ENCODE data around the gene FGFR2.
A peak's percentile ranks its signal among the peaks of the same experiment; 100 is the strongest.
"Not testable (repeated sequence)": the region's sequence is repeated elsewhere in the genome, so short reads cannot be mapped to it uniquely, and the experiment has no call there.

Gene FGFR2

GRCh38 chr10:121583857-121584256 is 14.4 kb downstream of the FGFR2 start:
- DNase-seq = no peak

DNA sequence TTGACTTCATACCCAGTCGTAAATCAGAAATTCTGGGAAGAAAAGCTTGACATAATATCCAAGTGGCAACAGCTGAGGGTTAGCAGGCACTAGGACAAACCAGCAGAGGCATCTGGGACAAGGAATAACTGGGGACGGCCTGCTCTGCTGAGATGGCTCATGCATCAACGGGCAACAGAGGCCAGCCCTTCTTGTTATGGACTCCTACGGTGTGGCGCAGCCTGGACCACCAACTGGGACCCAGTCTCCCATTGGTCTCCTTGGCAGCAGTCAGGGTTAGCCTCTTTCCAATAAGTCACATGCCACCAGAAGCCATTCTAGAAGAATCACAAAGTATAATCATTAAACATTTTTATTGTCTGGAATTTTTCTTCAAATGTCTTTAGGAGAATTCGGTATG is 15.0 kb downstream of the FGFR2 start:
- no peak for DNase-seq

DNA sequence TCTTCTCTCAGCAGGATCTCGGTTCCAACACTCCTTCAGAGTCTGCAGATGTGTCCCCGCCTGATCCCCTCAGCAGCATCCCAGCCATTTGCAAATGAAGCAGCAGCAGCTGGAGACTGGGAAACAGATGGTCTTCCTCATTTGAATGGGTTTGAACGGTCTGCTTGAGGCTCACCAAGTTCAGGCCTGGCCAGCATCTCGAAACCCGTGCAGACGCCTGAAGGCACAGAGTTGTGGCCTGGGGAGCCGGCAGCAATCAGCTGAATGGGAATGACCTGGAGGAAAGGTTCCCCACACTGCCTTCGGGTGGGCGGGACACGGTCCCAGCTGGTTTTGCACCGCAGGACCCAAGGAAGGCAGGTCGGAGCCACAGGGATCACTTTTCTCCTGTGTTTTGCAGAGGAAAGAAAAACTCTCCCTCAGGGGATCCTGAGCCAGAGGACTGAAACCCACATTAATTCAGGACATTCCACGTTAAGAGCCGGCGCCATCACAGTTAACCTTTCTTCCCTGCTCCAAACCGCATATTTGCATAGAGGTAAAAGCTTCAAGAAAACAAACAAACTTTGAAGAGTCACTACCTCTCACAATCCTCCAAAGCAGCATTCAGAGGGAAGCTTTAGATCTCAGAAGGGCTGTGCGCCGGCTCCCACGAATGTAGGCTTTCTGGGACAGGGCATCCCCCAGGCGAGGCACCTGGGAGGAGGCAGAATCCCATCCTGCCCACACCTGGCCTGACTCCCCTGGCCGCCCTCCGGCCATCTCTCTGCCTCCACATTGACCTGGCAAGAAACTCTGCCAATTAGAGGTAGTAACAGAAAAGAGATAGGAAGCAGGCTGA is 17.7 kb downstream of the FGFR2 start:
- DNase-seq = no peak

DNA sequence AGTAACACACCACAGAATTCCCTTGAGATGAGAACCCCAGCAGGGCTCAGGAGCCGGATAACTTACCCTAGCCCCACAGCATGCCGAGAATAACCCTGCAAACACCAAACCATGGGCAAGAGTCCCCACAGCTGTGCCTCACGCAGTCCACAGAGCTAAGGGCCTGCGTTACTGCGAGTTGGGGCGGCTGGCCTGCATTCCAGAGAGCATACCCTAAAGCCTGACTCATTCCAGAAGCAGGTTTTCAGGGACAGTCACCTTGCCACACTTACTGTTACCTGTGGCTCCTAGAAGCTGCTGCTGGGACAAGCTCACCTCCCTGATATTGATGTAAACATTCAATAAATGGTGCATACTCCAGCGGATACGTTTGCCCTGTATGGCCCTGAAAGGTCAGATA is 18.6 kb downstream of the FGFR2 start:
- no peak for DNase-seq

DNA sequence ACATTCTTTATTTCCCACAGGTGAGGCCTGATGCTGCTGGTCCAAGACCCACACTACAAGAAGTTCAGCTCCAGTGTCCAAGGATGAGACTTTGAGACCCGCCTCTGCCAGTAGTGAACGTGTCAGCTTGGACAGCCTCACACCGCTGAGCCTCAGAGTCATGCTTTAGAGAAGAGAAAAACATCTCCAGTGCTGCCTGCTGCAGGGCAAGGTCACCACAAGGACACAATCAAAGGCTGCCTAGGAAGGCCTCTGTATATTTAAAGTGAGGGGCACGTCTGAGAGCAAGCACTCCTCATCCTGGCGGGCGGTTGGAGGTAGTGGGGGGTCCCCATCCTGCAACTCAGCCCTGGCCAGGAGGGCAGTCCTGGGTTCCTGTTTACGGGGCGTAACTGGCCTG is 19.3 kb downstream of the FGFR2 start:
- no peak for DNase-seq

DNA sequence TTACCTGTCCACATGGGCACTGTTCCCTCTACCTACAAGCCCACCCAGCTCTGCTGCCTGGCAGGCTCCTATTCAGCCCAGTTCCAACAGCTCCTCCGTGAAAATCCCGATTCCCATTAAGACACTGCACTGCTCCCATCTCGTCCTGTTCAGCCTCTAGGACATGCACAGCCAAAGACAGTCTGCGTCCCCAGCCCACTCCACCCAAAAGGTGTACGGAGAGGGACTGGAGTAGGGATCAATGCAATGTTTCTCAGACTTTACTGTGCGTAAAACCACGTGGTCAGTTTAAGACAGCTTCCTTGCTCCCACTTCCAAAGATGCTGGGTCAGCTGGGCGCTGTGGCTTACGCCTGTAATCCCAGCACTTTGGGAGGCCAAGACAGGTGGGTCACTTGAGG is 19.9 kb downstream of the FGFR2 start:
- DNase-seq = no peak

- DNase-seq = no peak
Measured at GRCh38 chr10:121577568-121577967, 20.7 kb downstream of the FGFR2 start.

GRCh38 chr10:121576139-121576538 is 22.1 kb downstream of the FGFR2 start:
- no peak for DNase-seq

DNA sequence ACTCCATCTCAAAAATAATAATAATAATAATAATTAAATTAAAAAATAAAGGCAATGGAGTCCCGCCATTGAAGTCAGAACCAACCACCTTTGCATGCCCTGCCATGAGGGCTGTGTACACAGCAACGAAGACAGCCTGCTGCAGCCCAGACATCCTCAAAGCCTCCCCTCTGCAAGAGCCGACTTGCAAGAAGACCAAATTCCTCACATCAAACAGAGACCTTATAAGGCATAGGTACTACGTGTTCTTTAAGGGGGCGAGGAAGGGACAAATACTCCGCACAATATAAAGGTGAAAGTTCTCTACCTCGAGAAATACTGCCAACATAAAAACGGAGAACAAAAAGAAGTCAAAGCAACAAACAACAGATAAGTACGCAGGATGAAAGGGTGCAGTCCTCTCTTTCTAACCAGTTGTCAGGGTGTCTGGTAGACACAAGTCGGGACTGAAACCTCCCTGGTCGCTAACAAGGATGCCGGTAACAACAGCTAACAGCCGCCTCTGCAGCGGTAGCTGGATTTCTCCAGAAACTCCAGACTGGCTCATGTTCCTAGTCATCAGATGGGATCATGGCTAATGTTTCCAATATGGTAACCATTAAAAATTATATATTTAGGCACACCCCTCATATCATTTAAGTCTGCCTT is 23.6 kb downstream of the FGFR2 start:
- no peak for DNase-seq

- no peak for DNase-seq
Measured at GRCh38 chr10:121573538-121573941, 24.7 kb downstream of the FGFR2 start.

DNA sequence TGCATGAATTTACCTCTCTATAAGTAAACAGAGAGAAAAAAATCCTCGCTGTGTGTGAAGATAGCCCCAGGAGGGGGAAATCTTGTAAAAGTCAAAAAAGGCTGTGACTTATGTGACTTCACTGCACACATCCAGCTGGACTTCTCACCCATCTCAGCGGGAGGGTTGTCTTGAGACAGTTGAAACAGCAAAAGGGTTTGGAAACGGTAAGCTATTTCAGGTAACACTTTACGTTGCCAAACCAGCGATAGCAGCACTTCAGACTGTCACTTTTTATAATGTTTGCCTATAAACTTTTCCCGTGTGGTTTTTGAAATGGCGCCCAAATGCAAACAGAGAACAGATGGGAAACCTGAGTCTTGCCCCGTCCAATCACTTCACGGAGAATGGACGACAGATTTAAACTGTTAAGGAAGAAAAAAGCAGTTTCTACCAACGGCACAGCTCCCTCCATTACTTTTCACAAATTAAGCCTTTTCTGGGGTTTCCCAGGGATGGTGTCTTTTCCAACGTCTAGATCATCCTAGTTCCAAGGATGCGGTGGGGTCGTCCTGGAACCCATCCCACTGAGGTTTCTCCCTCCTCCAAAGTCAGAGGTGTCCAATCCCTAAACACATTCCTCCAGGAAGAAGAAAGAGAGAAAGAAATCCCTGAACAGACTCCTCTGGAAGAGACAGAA is 25.2 kb downstream of the FGFR2 start:
- DNase-seq = no peak

DNA sequence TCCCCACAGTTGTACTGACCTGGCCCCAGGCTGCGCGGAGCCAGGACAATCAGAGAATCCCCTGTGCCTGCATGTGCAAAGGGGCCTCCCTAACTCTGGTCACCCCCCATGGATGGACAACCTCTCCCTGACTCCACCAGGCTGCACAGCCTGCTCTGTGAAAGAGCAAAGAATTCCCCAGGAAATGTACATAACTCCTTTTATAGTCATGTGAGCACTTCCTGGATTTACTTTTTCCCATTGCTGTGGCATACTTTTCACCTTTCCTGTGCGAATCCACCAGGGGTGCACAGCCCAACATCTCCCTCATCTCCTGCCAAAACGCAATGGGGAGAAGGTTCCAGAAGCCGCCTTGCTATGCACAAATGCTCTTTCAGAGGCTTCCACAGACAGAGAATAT is 27.9 kb downstream of the FGFR2 start:
- DNase-seq = no peak

DNA sequence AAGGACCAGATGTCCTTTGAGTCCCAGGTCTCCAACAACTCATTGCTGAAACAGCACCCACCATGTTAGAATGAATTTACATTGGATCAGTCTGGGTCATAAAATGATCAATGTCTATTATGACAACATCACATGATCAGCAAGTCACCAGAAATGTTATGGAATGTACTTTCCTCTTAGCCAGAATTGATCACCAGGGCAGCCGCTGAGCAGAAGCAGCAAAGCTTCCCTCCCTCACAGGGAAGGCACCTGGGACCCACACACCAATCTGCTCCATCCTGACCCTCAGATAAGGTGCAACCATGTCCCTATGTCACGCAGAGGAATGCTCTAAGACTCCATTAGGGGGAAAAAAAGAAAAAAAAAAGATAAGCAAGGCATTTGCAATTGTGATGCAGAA is 30.0 kb downstream of the FGFR2 start:
- DNase-seq = no peak

GRCh38 chr10:121567569-121567968 is 30.7 kb downstream of the FGFR2 start:
- DNase-seq = no peak

DNA sequence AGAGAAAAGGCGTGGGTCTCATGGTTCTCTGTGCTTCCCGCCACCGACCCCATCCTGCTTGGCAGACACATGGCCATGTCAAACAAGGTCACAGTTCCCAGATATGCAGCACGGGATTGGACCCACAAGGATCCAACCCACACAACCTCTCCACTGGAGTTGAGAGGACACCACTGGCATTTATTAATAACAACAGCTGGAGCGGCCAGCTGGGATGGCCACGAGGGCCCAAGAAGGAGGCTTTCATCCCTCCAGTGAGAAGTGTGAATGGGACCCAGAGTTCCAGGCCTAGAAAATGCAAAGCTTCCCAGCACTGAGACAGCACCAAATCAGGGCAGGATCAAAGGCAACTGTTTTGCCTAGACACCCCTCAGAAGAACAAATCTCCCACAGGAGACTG is 31.5 kb downstream of the FGFR2 start:
- no peak for DNase-seq

GRCh38 chr10:121559326-121560026 is 38.8 kb downstream of the FGFR2 start:
- no peak for DNase-seq

DNA sequence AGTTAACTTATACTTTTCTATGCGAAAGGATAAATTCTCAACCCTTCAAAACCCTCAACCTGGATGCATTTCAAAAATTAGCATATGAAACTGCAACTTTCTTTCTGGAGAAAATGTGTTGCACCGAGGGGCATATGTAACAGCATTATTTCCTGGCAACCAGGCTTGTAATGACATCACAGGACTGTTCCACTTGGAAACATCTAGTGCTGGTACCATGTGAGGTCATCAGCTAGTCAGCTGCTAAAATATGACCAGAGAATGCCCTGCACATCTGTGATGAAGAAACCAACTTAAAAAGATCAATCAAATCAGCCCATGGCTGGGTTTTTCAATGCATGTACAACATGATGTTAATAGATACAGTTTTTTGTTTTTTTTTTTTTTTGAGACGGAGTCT is 40.0 kb downstream of the FGFR2 start:
- DNase-seq = no peak

- DNase-seq = peak; percentile 63
Measured at GRCh38 chr10:121556918-121557573, 41.2 kb downstream of the FGFR2 start.

GRCh38 chr10:121556455-121556854 is 41.8 kb downstream of the FGFR2 start:
- no peak for DNase-seq

DNA sequence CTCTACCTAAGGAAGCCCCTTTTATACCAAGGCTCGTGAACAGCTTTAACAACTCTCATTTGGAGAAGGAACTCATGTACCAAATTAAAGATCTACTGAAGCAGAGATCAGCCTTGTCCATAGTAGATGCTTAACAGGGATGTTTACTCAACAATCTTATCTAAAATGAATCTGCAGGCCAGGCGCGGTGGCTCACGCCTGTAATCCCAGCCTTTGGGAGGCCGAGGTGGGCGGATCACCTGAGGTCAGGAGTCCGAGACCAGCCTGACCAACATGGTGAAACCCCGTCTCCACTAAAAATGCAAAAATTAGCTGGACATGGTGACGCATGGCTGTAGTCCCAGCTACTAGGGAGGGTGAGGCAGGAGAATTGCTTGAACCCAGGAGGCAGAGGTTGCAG is 43.3 kb downstream of the FGFR2 start:
- DNase-seq = not testable (repeated sequence)

- DNase-seq = no peak
Measured at GRCh38 chr10:121553511-121554264, 44.6 kb downstream of the FGFR2 start.

GRCh38 chr10:121552746-121553145 is 45.5 kb downstream of the FGFR2 start:
- no peak for DNase-seq

Measured in fibroblast of skin of scalp (primary cell).